Keratinocyte (primary cell): ENCODE results near the gene PAMR1.

Source experiments
- EZH2 ChIP-seq: IDR thresholded peaks from one replicate; pipeline ENCODE4 v1.6.1; 2012; ENCODE audit warnings: inconsistent platforms, mild to moderate bottlenecking, low read length, moderate library complexity
- TF ChIP-seq, protein P1 (sequence below), 3 experiments: IDR thresholded peaks in 1 of 3; conservative IDR thresholded peaks in 1 of 3; optimal IDR thresholded peaks in 1 of 3; 2 replicates in 2 of 3; 3 replicates in 1 of 3; pipeline versions ENCODE3 to v1.5.1; 2011; ENCODE audit warnings: low read length in 3 of 3, mild to moderate bottlenecking in 3 of 3, moderate library complexity in 2 of 3, control low read depth in 1 of 3, inconsistent platforms in 1 of 3; ENCODE audit not compliant: insufficient read depth in 2 of 3; ENCODE audit errors: extremely low read depth in 1 of 3

DNA sequence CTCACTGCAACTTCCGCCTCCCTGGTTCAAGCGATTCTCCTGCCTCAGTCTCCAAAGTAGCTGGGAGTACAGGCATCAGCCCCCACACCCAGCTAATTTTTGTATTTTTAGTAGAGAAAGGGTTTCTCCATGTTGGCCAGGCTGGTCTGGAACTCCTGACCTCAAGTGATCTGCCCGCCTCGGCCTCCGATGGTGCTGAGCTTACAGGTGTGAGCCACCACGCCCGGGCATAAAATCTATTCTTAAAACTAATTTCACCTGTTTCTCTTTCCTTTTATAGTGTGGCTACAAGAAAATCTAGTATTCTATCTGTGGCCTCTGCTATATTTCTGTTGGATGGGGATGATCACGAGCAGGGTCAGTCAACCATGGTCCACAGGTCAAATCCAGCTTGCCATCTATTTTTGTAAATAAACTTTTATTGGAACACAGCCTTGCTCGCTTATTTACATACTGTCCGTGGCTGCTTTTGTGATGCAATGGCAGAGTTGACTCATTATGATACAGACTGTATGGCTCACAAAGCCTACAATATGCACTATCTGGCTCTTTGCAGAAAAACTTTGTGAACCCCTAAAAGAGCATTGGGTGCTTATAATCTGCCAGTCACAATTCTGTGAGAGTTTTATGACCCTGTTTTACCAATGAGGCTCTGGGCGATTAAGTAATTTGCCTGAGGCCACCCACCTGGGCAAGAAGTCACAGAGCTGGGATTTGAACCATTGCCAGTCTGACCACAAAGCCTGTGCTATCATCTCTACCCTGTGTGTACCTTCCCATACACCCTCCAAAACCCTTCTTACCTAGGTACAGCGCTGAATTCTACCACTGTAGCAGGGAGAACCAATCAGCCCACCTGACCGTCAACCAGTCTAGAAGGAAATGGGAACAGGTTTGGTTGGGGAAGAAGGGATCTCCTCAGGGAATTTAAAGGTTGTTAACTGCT is 134.4 kb downstream of the PAMR1 start:
- TF ChIP-seq, protein P1, sequence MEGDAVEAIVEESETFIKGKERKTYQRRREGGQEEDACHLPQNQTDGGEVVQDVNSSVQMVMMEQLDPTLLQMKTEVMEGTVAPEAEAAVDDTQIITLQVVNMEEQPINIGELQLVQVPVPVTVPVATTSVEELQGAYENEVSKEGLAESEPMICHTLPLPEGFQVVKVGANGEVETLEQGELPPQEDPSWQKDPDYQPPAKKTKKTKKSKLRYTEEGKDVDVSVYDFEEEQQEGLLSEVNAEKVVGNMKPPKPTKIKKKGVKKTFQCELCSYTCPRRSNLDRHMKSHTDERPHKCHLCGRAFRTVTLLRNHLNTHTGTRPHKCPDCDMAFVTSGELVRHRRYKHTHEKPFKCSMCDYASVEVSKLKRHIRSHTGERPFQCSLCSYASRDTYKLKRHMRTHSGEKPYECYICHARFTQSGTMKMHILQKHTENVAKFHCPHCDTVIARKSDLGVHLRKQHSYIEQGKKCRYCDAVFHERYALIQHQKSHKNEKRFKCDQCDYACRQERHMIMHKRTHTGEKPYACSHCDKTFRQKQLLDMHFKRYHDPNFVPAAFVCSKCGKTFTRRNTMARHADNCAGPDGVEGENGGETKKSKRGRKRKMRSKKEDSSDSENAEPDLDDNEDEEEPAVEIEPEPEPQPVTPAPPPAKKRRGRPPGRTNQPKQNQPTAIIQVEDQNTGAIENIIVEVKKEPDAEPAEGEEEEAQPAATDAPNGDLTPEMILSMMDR (optimal IDR thresholded peaks at IDR 0.05 in 1 of 3, IDR thresholded peaks at IDR 0.05 in 1 of 3, conservative IDR thresholded peaks at IDR 0.05 in 1 of 3; ENCODE audit: extremely low read depth in 1 of 3, insufficient read depth in 2 of 3, low read length in 3 of 3): no peak
- TF ChIP-seq EZH2: no peak
